OCI-LY1 (cell line): ENCODE measurements around the gene METTL26.

Experiments used
- CTCF ChIP-seq: fragments of 200-600 bp; sonication (generic), shearing (Covaris generic); IDR thresholded peaks from 2 replicates; pipeline ENCODE4 v1.5.1; 2017; ENCODE audit warnings: mild to moderate bottlenecking, antibody characterized with exemption, low read length, moderate library complexity, mixed read lengths
- EZH2 ChIP-seq: fragments of 200-600 bp; sonication (generic), shearing (Covaris generic); IDR thresholded peaks from 2 replicates; pipeline ENCODE4 v1.8.0; 2017; ENCODE audit warnings: borderline replicate concordance, mixed run types, mild to moderate bottlenecking, antibody characterized with exemption, low read length, moderate library complexity, mixed read lengths

- TF ChIP-seq EZH2 (no peak), CTCF (no peak)
Measured at GRCh38 chr16:603933-604332, 32.2 kb downstream of the METTL26 start.
